Central memory CD8-positive, alpha-beta T cell (primary cell): ENCODE measurements around the gene RREB1.

ENCODE experiments used
- ATAC-seq: fragments of 150-1000 bp; cut with Tn5 transposase; replicated peaks from 2 replicates; pipeline ENCODE4 v1.10.0; 2022; ENCODE audit warnings: mild to moderate bottlenecking, moderate FRiP score, moderate number of reproducible peaks; ENCODE audit not compliant: poor library complexity, severe bottlenecking; ENCODE audit errors: extremely low read depth
- DNase-seq, 2 donors: peaks; one replicate each; pipeline ENCODE4 v3.0.0; 2021; ENCODE audit warnings: low spot score in 2 of 2
- H3K27ac Mint-ChIP-seq: one replicate; pipeline ENCODE4 v1.8.0; 2022; ENCODE audit warnings: low read depth, mild to moderate bottlenecking, moderate library complexity, mixed read lengths
- H3K27me3 Mint-ChIP-seq: one replicate; pipeline ENCODE4 v1.8.0; 2022; ENCODE audit warnings: mixed read lengths
- H3K36me3 Mint-ChIP-seq: one replicate; pipeline ENCODE4 v1.8.0; 2022; ENCODE audit warnings: mild to moderate bottlenecking, moderate library complexity, mixed read lengths; ENCODE audit not compliant: insufficient read depth
- H3K4me1 Mint-ChIP-seq: one replicate; pipeline ENCODE4 v1.8.0; 2022; ENCODE audit warnings: mixed read lengths
- H3K4me3 Mint-ChIP-seq: one replicate; pipeline ENCODE4 v1.8.0; 2022; ENCODE audit warnings: mild to moderate bottlenecking, moderate library complexity, mixed read lengths
- H3K9me3 Mint-ChIP-seq: one replicate; pipeline ENCODE4 v1.8.0; 2022; ENCODE audit warnings: mixed read lengths

Gene RREB1

GRCh38 chr6:7201732-7202541 lies 94.2 kb downstream of the RREB1 start:
- ATAC-seq (peak; percentile 68), DNase-seq (no peak)
- Mint-ChIP-seq H3K27ac (peak overlapping the region; percentile 42), H3K9me3 (no peaks in the 10 kb centered on the region), H3K27me3 (no peaks in the 10 kb centered on the region), H3K4me1 (peaks cover 30% of the 10 kb centered on the region), H3K36me3 (peaks cover 9% of the 10 kb centered on the region), H3K4me3 (no peak overlapping the region)

DNA sequence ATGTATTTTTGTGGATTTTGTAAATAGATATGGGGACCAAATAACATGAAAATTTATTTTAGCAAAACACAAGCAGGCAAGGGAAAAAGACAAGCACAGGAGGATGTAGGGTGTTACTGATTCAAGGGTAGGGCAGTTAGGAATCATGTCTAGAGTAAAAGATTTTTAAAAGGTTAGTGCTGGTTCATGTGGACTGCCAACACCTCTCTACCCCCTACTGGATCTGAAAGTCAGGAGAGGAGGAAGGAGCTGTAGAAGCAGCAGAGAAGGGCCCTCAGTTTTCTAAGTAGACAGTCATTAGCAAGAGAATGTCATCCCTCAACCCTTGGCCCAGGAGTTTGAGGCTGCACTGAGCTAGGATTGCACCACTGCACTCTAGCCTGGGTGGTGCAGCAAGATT lies 95.2 kb downstream of the RREB1 start:
- peaks cover 32% of the 10 kb centered on the region for H3K4me1 Mint-ChIP-seq
- H3K36me3 Mint-ChIP-seq: peaks cover 6% of the 10 kb centered on the region

DNA sequence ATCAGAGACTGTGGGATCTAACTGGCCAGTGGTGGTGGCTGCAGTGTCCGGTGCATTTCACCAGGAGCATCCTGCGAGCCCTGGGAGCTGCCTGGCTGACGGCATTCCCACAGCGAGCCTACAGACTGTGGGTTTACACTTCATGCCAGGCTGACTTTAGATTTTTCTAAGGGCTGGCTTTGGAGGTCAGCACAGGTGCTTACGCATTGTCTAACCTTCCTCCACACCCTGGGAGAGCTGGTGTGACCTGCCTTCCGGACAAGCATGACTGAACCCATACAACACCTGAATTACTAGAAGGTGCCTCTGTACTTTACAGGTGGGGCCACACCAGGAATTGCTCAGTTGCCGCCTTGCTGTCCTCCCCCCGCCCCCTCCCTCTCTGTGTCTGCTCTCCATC lies 96.2 kb downstream of the RREB1 start:
- Mint-ChIP-seq H3K4me3 (no peak overlapping the region), H3K27ac (no peak overlapping the region), H3K4me1 (peaks cover 31% of the 10 kb centered on the region), H3K9me3 (no peaks in the 10 kb centered on the region), H3K36me3 (peaks cover 5% of the 10 kb centered on the region), H3K27me3 (no peaks in the 10 kb centered on the region)
- DNase-seq (no peak), ATAC-seq (no peak)

More for the DNA sequence above, 95.2 kb downstream of the RREB1 start:
- peak overlapping the region; percentile 42 for H3K27ac Mint-ChIP-seq
- no peak overlapping the region for H3K4me3 Mint-ChIP-seq
- no peaks in the 10 kb centered on the region for H3K9me3 Mint-ChIP-seq
- no peaks in the 10 kb centered on the region for H3K27me3 Mint-ChIP-seq
- ATAC-seq (no peak), DNase-seq (no peak)

DNA sequence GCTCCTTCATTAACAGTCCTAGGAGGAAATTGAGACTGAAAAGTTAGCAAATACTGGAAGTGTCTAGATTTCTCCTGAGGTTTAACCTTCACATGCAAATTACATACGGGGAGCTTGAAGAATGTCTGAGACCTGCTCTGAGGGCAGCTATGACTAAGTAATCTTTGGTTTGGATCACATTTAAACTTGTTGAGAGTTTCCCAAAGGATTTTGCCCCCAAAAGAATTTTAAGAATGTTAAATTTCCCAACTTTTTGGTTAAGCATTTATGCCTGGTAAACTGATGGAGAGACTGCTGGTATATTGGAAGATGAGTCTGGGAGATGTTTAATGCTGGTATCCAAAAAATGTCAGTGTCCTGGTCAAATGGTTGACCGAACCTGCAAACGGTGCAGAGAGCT lies 97.0 kb downstream of the RREB1 start:
- no peaks in the 10 kb centered on the region for H3K9me3 Mint-ChIP-seq
- no peak for ATAC-seq
- H3K27me3 Mint-ChIP-seq: no peaks in the 10 kb centered on the region
- peaks cover 24% of the 10 kb centered on the region for H3K4me1 Mint-ChIP-seq
- H3K4me3 Mint-ChIP-seq: no peak overlapping the region
- peaks cover 5% of the 10 kb centered on the region for H3K36me3 Mint-ChIP-seq
- H3K27ac Mint-ChIP-seq: peak overlapping the region; percentile 22
- no peak for DNase-seq

DNA sequence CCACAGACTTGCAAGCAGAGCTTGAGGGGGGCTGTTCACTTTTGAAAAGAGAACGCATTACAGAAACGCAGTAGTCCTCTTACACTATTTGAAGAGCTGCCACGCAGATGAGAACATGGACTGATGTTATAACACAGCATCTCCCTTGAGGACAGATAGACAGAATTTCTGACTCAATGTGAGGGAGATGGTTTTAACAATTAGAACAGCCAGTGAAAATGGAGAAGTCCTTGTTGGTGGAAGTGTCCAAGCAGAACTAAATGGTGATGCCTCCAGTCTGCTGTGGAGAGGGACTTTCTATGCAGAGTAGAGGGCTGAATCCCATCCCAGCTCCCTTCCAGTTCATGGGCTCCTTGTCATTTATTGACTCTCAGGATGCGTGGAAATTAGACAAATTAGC lies 100.0 kb downstream of the RREB1 start:
- H3K27me3 Mint-ChIP-seq: no peaks in the 10 kb centered on the region
- H3K27ac Mint-ChIP-seq: no peak overlapping the region
- DNase-seq (no peak), ATAC-seq (no peak)
- H3K9me3 Mint-ChIP-seq: no peaks in the 10 kb centered on the region
- H3K36me3 Mint-ChIP-seq: peaks cover 18% of the 10 kb centered on the region
- H3K4me3 Mint-ChIP-seq: no peak overlapping the region
- peaks cover 17% of the 10 kb centered on the region for H3K4me1 Mint-ChIP-seq

- no peak for ATAC-seq
- peaks cover 42% of the 10 kb centered on the region for H3K36me3 Mint-ChIP-seq
These were observed 105.7 kb downstream of the RREB1 start for GRCh38 chr6:7213416-7213815.

GRCh38 chr6:7214468-7214867 lies 106.7 kb downstream of the RREB1 start:
- peak overlapping the region; percentile 33 for H3K27ac Mint-ChIP-seq

More at GRCh38 chr6:7213416-7213815, 105.7 kb downstream of the RREB1 start:
- H3K9me3 Mint-ChIP-seq: no peaks in the 10 kb centered on the region
- H3K27me3 Mint-ChIP-seq: no peaks in the 10 kb centered on the region
- H3K4me3 Mint-ChIP-seq: no peak overlapping the region
- H3K4me1 Mint-ChIP-seq: no peaks in the 10 kb centered on the region
- H3K27ac Mint-ChIP-seq: peak overlapping the region; percentile 33
- no peak for DNase-seq

GRCh38 chr6:7215131-7215530 lies 107.4 kb downstream of the RREB1 start:
- Mint-ChIP-seq H3K27ac (no peak overlapping the region), H3K4me1 (peaks cover 5% of the 10 kb centered on the region), H3K36me3 (peaks cover 46% of the 10 kb centered on the region), H3K9me3 (no peaks in the 10 kb centered on the region), H3K27me3 (no peaks in the 10 kb centered on the region), H3K4me3 (no peak overlapping the region)
- no peak for DNase-seq
- ATAC-seq: no peak

More at GRCh38 chr6:7214468-7214867, 106.7 kb downstream of the RREB1 start:
- DNase-seq: no peak
- Mint-ChIP-seq H3K27me3 (no peaks in the 10 kb centered on the region), H3K4me1 (no peaks in the 10 kb centered on the region), H3K9me3 (no peaks in the 10 kb centered on the region), H3K36me3 (peaks cover 44% of the 10 kb centered on the region), H3K4me3 (no peak overlapping the region)
- ATAC-seq: no peak

- H3K4me3 Mint-ChIP-seq: no peak overlapping the region
- DNase-seq (no peak), ATAC-seq (no peak)
- H3K9me3 Mint-ChIP-seq: no peaks in the 10 kb centered on the region
- no peaks in the 10 kb centered on the region for H3K27me3 Mint-ChIP-seq
- no peak overlapping the region for H3K27ac Mint-ChIP-seq
- H3K4me1 Mint-ChIP-seq: peaks cover 5% of the 10 kb centered on the region
- H3K36me3 Mint-ChIP-seq: peaks cover 48% of the 10 kb centered on the region
These were observed 108.1 kb downstream of the RREB1 start for GRCh38 chr6:7215798-7216231.

GRCh38 chr6:7216941-7217621 lies 109.3 kb downstream of the RREB1 start:
- no peaks in the 10 kb centered on the region for H3K9me3 Mint-ChIP-seq
- H3K4me1 Mint-ChIP-seq: peaks cover 5% of the 10 kb centered on the region
- no peaks in the 10 kb centered on the region for H3K27me3 Mint-ChIP-seq
- no peak for ATAC-seq
- no peak overlapping the region for H3K4me3 Mint-ChIP-seq
- H3K27ac Mint-ChIP-seq: no peak overlapping the region
- no peak for DNase-seq
- H3K36me3 Mint-ChIP-seq: peaks cover 40% of the 10 kb centered on the region

DNA sequence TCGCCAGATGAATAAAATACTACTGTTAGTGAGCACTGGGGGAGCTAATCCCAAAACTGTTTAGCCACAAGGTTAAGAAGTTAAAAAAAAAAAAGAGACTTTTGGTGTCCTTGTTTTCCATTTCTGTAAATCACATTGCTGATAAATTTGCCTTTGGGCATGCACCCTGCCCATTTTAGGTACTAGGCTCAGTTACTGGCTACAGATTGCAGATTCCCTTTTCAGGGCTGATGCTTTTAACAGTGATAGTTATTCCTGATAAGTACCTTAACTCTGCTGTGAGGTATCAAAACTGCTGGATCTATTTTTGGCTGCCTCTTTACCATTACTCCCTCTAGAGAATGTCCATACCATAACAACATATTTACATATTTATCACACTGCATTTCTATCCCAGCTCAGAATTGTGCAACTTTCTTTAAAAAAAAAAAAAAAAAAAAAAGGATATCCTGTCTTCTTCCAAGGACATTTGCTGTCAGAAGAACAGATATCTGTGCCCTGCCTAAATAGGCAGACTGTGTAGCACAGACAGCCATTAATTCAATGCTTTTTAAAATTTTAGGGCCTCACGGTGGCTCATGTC lies 110.7 kb downstream of the RREB1 start:
- H3K9me3 Mint-ChIP-seq: no peaks in the 10 kb centered on the region
- ATAC-seq (no peak), DNase-seq (no peak)
- H3K4me3 Mint-ChIP-seq: no peak overlapping the region
- H3K36me3 Mint-ChIP-seq: peaks cover 42% of the 10 kb centered on the region
- H3K27me3 Mint-ChIP-seq: no peaks in the 10 kb centered on the region
- no peak overlapping the region for H3K27ac Mint-ChIP-seq
- H3K4me1 Mint-ChIP-seq: peaks cover 5% of the 10 kb centered on the region

- DNase-seq (no peak), ATAC-seq (no peak)
- Mint-ChIP-seq H3K4me1 (peaks cover 6% of the 10 kb centered on the region), H3K36me3 (peaks cover 43% of the 10 kb centered on the region), H3K4me3 (no peak overlapping the region), H3K27me3 (no peaks in the 10 kb centered on the region), H3K9me3 (no peaks in the 10 kb centered on the region), H3K27ac (peak overlapping the region; percentile 13)
These were observed 111.5 kb downstream of the RREB1 start for GRCh38 chr6:7219310-7219709.

DNA sequence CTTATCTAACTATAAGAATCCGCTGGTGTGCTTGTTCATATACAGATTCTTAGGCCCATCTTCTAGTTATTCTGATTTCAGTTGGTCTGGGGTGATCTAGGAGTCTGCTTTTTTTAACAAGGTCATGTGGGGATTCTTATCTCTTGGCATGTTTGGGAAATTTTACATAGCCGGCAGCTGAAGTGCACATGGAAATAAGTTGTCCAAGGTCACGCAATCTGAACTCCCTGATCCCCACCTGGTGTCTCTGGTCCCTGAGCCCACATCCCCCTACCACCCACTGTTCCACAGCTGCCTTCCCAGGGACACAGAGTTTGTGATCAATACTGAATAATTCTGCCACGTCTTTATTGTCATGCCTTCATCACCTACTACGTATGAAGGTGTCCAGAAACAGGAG lies 114.4 kb downstream of the RREB1 start:
- Mint-ChIP-seq H3K4me1 (peaks cover 16% of the 10 kb centered on the region), H3K27me3 (no peaks in the 10 kb centered on the region), H3K9me3 (no peaks in the 10 kb centered on the region), H3K4me3 (no peak overlapping the region), H3K27ac (no peak overlapping the region), H3K36me3 (peaks cover 48% of the 10 kb centered on the region)
- DNase-seq: no peak
- no peak for ATAC-seq
